Activated T-cell treated with anti-CD3 and anti-CD28 coated beads, Interleukin-2, amount 50 U/mL, for 48 hours (primary cell): Measurements from ENCODE around the gene DHX29.

Experiments
- DNase-seq, 2 experiments: peaks; one replicate each; pipeline ENCODE4 v3.0.0-alpha.2; 2020

Gene DHX29

GRCh38 chr5:55232271-55232984 lies 75.1 kb downstream of the DHX29 start:
- DNase-seq, result peak; percentile 37 to 47

- no peak for DNase-seq
Measured at GRCh38 chr5:55231919-55232270, 75.6 kb downstream of the DHX29 start.

GRCh38 chr5:55231029-55231918 lies 76.2 kb downstream of the DHX29 start:
- peak; percentile 52 to 57 for DNase-seq

GRCh38 chr5:55230086-55230629 lies 77.3 kb downstream of the DHX29 start:
- no peak for DNase-seq

GRCh38 chr5:55227664-55228430 lies 79.6 kb downstream of the DHX29 start:
- DNase-seq, result no peak

- DNase-seq, result peak; percentile 75 to 83
Measured at GRCh38 chr5:55226934-55227663, 80.4 kb downstream of the DHX29 start, which contains the start of gene MCIDAS. Gene MCIDAS, minus strand, starts transcription at chr5:55227315. Its CDS starts 177 bp downstream, at chr5:55227138.

- peak; percentile 83 to 86 for DNase-seq
Measured at GRCh38 chr5:55226027-55226933, 81.2 kb downstream of the DHX29 start.

- no peak for DNase-seq
Measured at GRCh38 chr5:55225346-55225745, 82.1 kb downstream of the DHX29 start.

GRCh38 chr5:55223812-55224240 lies 83.7 kb downstream of the DHX29 start:
- no peak for DNase-seq

- DNase-seq, result peak; percentile 41 to 50
Measured at GRCh38 chr5:55222985-55223811, 84.3 kb downstream of the DHX29 start.

- no peak for DNase-seq
Measured at GRCh38 chr5:55222092-55222984, 85.2 kb downstream of the DHX29 start.

- peak in 1 of 2 experiments; percentile 37 for DNase-seq
Measured at GRCh38 chr5:55220433-55221185, 86.9 kb downstream of the DHX29 start.

GRCh38 chr5:55219770-55220169 lies 87.7 kb downstream of the DHX29 start:
- no peak for DNase-seq

GRCh38 chr5:55218967-55219366 lies 88.5 kb downstream of the DHX29 start:
- DNase-seq, result no peak

GRCh38 chr5:55211184-55211874 lies 96.2 kb downstream of the DHX29 start:
- DNase-seq, result no peak
